Fibroblast of skin of abdomen (primary cell): ENCODE data around the gene SLPI.

Experiments
- DNase-seq: peaks from one replicate; pipeline ENCODE4 v3.0.0-alpha.2; 2013

Gene SLPI

DNA sequence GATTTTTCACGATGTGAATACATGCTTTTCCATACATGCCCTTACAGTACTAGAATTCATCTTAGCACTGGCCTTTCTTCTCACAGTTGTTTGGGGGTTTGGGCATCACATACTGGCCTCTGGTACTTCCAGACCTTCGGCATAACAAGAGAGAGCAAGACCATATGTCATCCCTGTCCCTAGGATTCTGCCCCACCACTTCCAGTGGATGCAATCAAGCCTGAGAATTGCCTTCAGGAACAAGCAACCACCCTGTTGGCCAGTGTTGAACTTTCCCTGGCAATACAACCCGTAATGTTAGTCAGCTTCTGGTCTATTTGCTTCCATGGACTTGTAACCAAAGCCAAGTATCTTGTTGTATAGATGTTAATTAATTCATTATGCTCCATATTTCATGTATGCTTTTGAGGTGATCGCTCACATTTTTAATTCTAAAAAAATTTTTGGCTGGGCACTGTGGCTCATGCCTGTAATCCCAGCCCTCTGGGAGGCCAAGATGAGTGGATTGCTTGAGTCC is 15.4 kb upstream of the SLPI start:
- DNase-seq: no peak

DNA sequence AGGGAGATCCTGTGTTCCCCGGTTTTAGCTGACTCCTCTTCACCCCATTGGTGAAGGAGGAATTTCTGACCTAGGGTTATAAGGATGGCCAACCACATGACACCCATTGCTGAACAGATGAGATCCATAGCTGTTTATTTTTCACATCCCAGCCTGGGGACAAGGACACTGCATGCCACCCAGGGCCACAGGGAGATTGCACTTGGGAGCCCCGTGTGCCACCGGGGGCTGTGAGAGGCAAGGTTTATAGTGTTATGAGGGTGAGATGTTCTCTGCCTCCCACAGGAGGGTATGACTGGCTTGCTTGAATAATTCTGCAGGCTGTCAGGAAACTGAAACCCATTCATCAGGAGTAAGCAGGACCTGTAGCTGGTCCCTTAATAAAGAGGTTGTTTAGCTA is 14.7 kb upstream of the SLPI start:
- no peak for DNase-seq

DNA sequence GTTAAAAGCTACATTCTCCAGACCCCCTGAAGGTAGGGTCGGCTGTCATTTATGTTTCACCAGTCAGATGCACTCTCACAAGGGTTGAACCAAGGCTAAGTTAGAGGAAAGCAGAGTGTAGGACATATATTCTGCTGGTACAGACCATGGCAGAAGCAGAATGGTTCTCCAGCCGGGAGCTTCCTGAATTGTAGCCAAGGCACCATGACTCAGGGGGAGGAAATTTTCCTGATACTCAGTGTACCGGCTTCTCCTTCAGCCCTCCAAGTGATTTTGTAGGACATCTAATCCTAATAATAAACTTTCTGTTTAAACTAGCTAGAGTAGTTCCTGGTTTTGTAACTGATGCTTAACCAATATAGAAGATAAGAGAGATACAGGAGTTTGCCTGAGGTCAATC is 14.2 kb upstream of the SLPI start:
- DNase-seq: no peak

DNA sequence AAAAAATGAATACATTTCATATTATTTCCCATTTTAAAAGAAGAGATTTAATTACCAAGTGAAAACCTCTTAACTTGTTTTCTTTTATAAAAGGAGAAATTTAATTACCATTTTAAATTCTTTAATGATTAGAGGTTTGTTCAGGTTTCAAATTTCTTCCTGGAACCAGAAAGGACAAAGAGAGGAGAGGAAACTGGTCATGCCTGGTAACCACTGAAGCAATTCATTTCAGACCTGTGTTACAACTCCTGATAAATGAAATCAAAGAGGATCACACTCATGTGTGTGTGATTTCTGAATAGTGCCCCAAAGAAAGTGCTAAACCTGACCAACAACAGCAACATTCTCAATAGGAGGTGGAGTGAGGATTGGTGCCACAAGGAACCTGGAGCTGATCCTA is 12.6 kb upstream of the SLPI start:
- no peak for DNase-seq

DNA sequence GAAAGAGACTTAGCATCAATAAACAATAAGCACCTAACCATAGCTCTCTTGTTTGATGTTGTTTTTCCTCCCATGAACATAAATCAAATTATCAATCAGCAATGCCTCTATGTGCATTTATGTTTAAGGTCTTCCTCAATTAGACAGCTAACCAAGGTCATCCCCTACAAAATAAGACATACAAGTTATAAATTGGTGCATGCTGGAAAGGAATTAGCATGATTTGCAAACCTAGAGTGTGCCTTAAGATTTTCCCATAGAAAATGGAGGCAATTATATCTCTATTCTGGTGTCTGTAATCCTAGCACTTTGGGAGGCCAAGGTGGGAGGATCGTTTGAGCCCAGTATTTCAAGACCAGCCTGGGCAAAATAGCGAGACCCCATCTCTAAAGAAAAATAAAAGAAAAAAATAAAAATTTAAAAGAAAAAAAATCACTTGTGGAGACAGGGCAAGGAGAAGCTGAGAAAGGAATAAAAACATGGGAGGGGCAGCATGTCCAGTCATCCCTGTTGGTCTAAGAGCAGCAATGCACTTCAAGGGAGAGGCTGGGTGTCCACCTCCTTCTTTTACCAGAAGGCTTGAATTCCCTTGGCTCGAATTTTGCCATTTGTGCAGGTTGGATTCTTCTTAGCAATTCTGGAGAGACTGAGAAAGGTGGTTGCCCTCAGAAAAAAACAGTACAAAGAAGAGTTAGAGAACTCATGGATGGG is 9.3 kb upstream of the SLPI start:
- no peak for DNase-seq

DNA sequence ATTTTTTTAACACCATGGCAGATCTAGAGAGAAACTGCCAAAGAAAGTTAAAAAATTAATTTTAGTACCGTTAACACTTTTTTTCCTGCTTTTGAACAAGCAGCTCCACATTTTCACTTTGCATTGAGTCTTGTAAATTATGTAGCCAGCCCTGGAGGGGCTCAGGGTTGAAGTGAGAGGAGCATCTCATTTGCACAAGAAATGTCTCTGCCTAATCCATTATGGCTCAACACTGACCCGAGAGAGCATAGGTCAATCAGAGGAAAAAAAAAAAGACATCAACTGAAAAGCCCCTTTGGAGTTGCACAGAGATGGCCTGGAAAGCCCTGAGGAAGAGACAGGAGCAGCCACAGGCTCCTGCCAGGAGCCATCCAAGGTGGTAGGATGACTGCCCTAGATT is 4.3 kb upstream of the SLPI start:
- DNase-seq: no peak

DNA sequence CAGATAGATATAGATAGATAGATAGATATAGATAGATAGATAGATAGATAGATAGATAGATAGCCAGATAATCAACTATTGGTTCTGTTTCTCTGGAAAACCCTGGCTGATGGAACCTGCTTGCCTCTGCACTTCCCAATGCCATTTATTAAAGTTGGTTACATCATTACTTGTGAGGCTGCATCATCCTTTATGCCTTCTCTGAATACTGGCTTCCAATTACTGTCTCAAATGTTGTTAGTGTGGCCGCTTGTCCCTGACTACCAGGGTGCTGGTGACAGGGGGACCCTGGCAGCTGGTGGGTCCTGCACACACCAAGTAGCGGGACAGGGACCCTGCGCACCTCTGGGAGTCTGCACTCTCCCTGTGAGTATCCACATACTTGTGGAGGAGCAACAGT is 3.9 kb upstream of the SLPI start:
- no peak for DNase-seq

DNA sequence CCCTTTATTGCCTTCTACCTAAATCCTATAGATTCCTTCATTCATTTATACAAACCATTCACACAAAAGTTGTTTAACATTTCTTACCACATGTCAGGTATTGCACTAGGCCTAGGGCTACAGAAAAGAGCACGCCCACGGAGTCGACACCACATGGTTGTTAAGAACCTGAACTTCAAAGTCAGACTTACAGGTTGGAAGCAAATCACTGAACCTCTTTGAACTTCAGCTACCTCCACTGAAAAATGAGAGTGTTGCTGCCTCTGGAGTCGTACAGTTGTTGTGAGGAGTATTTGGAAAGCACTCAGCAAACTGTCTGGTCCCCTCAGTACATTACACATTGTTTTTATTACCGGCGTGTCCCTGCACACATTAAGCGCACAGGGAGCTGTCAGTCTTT is 3.3 kb upstream of the SLPI start:
- no peak for DNase-seq

DNA sequence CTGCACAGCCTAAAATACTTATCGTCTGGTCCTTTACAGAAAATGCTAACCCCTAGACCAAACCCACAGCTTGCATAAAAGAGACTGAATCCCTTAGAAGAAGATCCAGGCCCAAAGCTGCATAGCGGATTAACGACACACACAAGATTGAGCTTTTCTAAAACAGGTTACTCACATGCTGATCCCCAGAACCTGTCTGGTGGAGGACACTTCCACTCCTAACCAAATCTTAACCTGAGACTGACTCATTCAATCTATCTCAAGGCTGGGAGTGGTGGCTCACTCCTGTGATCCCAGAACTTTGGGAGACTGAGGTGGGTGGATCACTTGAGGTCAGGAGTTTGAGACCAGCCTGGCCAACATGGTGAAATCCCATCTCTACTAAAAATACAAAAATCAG is 2.8 kb upstream of the SLPI start:
- DNase-seq: no peak

DNA sequence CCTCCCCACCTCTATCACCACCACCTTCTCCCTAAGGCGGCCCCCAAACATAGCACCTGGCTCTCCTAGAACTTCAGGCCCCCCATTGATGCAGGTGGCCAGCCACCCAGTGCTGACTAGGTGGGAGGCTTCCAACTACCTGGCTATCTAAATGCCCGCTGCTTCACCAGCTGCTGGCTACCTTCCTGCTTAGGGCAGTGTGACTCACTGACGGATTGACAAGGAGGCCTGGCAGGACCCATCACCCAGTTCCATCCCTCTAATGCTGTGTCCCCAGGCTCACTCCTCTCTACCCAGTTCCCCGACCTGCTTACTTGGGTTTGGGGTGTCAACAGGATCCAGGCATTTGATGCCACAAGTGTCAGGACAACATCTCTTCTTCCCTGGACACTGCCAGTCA is 1.1 kb downstream of the SLPI start:
- no peak for DNase-seq

DNA sequence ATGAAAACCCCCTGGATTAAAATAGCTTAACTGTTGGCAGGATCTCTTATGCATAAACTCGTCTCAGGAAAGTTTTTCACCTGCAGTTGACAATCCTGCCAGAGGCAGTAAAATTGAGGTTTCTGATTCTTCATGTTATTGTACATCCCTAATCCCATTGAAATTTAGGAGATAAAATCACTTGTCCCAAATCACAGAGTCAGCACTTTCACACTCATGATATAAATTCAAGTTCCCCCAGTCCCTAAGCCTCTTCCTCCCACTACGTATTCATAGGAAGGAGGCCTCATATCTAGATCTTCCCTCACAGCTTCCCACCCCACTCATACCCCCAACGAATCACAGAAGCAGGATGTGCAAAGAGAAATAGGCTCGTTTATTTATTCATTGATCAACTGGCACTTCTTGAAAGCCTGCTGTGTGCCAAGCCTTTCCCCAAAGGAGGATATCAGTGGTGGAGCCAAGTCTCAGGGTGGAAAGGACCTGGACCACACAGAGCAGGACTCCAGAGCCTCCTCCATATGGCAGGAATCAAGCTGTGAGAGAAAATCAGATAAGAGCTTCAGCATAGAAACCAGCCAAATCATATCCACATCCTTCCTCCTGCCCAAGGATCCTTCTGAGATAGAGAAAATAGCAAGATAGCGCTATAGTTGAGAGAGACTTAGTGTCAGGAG is 2.3 kb downstream of the SLPI start:
- DNase-seq: no peak

DNA sequence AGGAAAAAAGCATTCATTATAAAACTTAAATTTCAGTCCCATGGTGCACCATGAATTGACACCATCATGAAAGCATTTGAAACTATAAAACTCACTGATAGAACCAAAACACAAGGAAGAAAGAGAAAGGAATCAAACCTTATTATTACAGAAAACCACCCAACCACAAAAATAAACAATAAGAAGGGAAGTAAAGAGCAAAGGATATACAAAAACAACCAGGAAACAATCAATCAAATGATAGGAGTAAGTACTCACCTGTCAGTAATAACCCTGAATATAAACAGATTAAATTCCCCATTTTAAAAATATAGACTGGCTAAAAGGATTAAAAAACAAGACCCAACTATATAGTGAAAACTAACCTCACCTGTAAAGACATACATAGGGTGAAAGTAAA is 5.8 kb downstream of the SLPI start:
- no peak for DNase-seq

DNA sequence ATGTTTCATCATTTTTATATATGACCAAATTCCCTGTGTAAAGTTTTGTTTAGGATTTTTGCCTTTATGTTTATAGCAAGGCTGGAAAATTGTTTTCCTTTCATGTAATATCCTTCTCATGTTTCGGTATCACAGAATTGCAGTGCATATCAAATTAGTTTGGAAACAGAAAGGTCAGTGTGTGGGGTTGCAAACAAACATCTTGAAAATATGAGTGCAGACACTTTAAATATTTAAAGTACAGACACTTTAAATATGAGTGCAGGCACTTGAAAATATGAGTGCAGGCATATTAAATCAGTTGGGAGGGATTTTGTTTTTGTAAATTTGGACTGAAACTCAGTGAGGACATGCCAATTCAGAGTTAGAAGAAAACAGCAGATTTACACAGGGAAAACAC is 6.5 kb downstream of the SLPI start:
- no peak for DNase-seq

DNA sequence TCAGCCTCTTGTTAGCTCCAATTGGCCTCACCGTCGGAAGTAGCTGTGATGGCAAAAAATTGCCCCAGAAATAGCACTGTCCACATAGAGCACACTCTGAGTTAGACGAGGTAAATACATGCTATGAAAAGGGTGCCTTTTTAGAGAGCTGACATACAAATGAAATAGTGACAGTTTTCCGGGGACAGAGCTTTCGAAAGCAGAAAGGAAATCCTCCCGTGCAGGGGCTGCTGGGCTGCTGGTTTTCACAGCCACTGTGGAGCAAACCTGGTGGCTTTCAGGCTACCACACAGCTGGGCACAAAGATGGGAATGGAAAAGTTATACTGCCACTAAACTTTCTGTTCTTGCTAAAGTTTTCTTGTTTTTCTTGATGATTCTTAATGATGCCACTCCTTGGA is 8.3 kb downstream of the SLPI start:
- DNase-seq: no peak

DNA sequence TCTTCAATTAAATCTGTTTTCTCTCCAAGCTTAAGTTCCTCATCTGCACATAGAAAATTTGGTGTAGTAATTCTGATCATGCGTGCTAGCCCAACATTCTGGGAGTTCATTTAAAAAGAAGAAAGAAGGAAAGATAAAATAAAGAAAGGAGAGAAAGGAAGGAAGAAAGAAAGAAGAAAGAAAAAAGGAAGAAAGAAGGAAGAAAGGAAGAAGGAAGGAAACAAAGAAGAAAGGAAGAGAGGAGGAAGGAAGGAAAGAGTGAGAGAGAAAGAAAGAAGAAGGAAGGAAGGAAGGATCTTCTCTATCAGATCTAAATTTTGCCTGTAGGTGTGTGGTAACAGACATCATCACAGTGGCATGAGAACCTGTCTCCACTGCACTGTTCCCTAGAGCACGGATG is 16.2 kb downstream of the SLPI start:
- no peak for DNase-seq

DNA sequence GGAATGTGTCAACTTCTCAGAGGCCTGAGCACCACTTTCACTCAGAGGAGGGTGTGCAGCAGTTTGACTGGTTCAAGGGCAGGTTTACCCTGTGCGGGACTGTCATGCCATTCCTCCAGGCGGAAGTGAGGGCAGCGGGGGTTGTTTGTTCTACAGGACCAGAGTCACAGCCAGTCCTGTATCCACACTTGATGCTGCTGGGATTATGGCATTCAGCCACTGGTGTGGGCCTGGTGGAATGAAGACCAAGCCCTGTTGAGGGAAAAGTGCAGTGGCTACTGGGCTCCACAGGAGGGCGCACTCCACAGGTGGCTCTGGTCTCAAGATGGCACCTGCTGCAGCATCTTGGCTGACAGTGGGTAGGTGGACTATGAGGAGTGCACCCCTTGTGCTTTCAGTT is 18.4 kb downstream of the SLPI start:
- no peak for DNase-seq

DNA sequence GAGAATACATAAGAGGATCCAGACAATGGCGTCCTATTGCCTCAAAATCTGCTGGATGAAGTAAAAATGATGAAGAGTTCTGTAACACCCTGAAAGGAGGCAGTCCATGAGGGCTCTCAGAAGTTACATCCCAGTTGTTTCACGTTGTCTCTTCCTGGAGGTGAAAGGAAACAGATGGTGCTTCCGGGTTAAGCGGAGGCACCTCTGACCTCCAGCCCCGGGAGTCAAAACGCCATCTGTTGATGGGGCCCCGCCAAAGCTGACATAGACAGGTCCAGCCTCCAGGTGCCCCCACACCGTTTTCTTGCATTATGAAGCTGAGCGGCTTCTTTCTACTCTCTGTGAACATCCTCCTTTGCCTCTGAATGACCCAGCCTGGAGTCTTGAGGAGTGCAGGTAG is 23.7 kb downstream of the SLPI start:
- no peak for DNase-seq

DNA sequence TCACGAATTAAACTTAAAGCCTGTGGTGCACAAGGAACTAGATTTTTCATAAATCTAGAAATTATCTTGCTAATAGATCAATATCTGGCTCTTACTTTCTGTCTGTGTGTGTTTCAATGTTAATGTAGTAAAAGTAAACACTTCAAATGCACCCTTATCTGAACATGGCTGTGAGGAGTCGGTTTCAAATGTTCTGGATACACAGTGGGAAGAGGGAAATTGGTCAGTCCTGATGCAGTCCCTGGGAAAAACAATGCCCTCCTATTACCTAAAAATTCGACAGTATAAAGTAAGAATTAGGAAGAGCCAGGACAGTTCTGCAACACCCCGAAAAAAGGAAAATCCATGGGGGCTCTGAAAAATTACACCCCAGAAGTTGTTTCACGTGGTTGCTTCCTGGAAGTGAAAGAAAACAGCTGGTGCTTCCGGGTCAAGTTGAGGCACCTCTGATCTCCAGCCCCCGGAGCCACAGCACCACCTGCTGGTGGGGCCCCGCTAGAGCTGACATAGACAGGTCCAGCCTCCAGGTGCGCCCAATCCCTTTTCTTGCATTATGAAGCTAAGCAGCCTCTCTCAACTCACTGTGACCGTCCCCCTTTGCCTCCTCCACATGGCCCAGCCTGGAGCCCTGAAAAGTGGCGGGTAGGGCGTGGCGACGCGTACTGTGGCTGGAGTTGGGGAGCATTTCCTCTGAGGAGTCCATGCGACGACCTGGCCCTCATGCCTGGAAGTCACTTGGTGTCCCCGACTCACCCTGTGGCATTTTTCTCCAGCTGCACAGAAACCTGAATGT is 24.9 kb downstream of the SLPI start:
- no peak for DNase-seq

DNA sequence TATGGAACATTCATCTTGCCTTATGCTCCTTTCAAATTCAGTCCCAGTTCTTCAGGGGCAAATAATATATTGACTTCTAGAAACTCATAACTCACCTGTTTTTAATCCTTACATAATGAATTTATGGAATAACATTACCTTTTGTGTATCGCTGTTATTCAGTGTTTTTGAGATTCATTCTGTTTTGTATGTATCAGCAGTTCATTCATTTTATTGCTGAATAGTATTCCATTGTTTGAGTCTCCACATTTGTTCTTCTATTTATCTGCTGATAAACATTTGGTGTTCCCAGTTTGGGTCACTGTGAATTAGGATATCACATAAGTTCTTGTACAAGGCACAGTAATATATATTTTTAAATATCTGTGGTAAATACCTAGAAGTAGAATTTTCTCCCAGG is 28.1 kb downstream of the SLPI start:
- DNase-seq: no peak

DNA sequence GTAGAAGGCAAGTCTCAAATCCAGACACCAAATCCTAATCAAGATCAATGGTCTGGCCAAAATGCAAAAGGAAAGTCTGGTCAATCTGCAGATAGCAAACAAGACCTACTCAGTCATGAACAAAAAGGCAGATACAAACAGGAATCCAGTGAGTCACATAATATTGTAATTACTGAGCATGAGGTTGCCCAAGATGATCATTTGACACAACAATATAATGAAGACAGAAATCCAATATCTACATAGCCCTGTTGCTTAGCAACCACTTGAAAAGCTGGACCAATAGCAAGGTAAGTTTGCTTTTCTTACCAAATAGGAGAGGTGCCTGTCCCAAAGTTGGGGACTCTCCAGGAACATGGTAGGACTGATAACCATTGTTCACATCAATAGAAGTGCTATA is 31.2 kb downstream of the SLPI start:
- no peak for DNase-seq

DNA sequence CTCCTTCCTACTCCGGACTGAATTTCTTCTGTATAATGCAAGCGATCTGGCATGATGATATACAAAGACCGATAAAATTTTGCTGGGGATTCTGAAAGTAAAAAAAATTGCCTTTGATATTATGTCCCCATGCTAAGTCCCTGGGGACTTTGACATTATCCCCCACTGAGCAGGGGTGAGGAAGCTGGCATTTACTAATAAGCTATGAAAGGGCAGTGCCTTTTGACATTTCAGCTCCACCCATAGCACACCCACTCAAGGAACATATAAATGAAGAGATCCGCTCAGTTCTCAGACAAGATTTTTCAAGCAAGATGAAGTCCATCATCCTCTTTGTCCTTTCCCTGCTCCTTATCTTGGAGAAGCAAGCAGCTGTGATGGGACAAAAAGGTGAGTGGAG is 33.3 kb downstream of the SLPI start, which contains the start of gene SEMG2:
Gene SEMG2, plus strand, starts transcription at position 298 of the 400 bp plus-strand sequence. Its CDS starts 17 bp downstream, at position 315.
- no peak for DNase-seq

DNA sequence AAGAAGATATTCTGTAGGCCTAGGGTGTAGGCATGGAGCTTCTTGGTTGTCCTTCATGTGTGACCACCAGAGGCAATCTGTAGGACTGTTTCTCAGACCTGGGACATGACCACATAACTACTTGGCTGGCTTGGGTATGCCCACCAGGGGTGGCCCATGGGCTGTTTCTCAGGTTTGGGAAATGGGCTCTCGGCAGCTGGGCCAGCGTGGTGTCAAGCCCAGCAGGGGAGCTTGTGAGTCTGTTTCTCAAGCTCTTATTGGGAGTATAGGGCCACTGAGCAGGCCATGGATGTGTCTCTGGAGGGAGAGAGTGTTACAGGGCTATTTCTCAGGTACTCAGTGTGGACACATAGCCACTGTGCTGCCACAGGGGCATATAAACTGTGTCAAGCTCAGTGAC is 35.7 kb downstream of the SLPI start:
- DNase-seq: no peak

DNA sequence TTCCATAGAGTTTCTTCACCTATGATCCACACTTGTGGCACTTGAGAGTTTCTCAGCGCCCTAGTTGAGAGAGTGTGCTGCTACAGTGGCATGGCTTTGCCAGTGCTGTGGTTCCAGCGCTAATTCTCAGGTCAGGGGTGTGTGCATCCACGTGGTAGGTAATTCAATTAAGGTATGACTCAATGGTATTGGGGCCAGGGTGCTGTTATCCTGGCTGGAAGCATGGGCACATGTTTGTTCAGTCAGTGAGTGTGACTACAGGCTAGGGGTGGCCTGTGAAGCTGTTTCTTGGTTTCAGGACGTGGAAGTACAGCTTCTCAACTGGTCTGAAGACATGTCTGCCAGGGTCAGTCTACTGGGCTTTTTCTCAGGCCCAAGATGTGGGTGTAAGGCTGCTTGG is 36.2 kb downstream of the SLPI start:
- no peak for DNase-seq

DNA sequence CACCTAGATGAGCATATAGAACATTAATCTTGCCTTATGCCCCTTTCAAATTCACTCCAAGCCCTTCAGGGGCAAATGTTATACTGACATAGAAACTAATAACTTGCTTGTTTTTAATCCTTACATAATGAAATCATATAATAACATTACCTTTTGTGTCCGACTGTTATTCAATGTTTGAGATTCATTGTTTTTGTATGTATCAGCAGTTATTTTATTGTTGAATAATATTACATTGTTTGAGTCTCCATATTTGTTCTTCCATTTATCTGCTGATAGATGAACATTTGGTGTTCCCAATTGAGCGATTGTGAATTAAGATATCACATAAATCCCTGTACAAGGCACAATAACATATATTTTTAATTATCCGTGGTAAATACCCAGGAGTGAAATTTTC is 41.5 kb downstream of the SLPI start:
- DNase-seq: no peak
